Measurements from ENCODE around the gene CAMK1G.

The CAMK1G gene

DNA sequence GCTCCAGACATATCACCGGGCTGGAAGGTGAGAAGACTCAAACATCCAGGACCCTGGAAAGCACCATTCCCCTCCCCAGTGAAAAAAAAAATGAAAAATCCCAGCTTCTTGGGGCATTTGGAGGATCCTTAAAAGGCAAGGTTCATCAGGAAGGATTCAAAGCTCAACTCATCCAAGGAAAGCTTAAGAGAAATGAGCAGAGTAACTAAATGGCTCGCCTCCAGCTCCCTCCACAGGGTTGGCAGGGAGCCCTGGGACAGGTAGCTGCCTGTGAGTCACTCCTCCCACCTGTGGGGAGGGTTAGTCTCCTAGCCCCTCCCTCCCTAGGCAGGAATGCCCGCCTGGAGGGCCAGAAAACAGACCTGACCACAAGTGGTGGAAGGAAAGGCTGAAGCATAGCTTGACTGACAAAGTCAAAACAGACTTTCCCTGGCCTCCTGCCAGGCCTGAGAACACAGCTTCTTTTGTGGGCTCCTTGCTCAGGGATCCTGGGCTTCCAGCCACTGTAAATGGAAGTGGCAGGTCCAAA is 69.4 kb downstream of the CAMK1G start:
- Histone ChIP-seq H3K4me2 (ENCODE audit: insufficient read depth, low read length) (no peak overlapping the region), H3K27ac (ENCODE audit: low read length) (no peak overlapping the region), H3K4me3 (ENCODE audit: low read depth in 1 of 2, low read length in 2 of 2) (no peak overlapping the region), H2AFZ (ENCODE audit: low read depth, low read length) (no peak overlapping the region), H3K27me3 (ENCODE audit: insufficient read depth, low read length, poor library complexity) (peaks cover 6% of the 10 kb centered on the region), H3K9ac (ENCODE audit: low read depth, low read length) (no peak overlapping the region), H3K9me3 (ENCODE audit: insufficient read depth, low read length, severe bottlenecking) (no peaks in the 10 kb centered on the region), H3K79me2 (ENCODE audit: insufficient read depth, low read length) (no peaks in the 10 kb centered on the region), H3K36me3 (ENCODE audit: insufficient read depth, low read length) (no peaks in the 10 kb centered on the region), H3K4me1 (ENCODE audit: insufficient read depth, low read length) (no peaks in the 10 kb centered on the region), H4K20me1 (ENCODE audit: insufficient read depth, low read length) (no peaks in the 10 kb centered on the region)
- ATAC-seq (ENCODE audit: insufficient read depth, low read depth), result no peak
- DNase-seq, result no peak
- TF ChIP-seq, protein P1, sequence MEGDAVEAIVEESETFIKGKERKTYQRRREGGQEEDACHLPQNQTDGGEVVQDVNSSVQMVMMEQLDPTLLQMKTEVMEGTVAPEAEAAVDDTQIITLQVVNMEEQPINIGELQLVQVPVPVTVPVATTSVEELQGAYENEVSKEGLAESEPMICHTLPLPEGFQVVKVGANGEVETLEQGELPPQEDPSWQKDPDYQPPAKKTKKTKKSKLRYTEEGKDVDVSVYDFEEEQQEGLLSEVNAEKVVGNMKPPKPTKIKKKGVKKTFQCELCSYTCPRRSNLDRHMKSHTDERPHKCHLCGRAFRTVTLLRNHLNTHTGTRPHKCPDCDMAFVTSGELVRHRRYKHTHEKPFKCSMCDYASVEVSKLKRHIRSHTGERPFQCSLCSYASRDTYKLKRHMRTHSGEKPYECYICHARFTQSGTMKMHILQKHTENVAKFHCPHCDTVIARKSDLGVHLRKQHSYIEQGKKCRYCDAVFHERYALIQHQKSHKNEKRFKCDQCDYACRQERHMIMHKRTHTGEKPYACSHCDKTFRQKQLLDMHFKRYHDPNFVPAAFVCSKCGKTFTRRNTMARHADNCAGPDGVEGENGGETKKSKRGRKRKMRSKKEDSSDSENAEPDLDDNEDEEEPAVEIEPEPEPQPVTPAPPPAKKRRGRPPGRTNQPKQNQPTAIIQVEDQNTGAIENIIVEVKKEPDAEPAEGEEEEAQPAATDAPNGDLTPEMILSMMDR (IDR thresholded peaks at IDR 0.05; ENCODE audit: borderline replicate concordance, extremely low read depth, low read length, poor library complexity, severe bottlenecking), result no peak

DNA sequence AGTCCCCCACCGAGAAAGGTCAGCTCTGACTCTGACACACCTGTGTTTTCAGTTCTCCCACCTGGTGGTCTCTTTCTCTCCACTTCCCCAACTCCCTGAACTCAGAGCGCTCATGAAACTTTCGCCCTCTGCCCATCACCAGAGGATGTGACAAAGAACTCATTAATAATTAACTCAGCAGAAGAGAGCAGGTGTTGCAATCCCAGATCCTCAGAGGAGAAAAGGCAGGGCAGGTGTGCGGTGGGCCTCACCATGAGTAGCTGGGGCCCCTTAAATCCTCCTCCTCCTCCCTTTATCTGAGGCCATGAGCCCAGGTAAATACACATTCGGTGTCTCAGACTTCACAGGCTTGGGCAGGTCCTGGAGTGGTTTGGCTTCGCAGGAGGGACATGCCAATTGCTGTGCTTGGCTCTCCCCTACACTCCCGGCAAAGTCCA is 70.4 kb downstream of the CAMK1G start:
- no peaks in the 10 kb centered on the region for H4K20me1 ChIP-seq (ENCODE audit: insufficient read depth, low read length)
- H2AFZ ChIP-seq (ENCODE audit: low read depth, low read length), result no peak overlapping the region
- H3K9ac ChIP-seq (ENCODE audit: low read depth, low read length), result no peak overlapping the region
- DNase-seq, result no peak
- H3K36me3 ChIP-seq (ENCODE audit: insufficient read depth, low read length), result no peaks in the 10 kb centered on the region
- no peak overlapping the region for H3K27ac ChIP-seq (ENCODE audit: low read length)
- ATAC-seq (ENCODE audit: insufficient read depth, low read depth), result no peak
- no peaks in the 10 kb centered on the region for H3K79me2 ChIP-seq (ENCODE audit: insufficient read depth, low read length)
- no peak overlapping the region for H3K4me3 ChIP-seq (ENCODE audit: low read depth in 1 of 2, low read length in 2 of 2)
- peaks cover 6% of the 10 kb centered on the region for H3K27me3 ChIP-seq (ENCODE audit: insufficient read depth, low read length, poor library complexity)
- H3K4me1 ChIP-seq (ENCODE audit: insufficient read depth, low read length), result no peaks in the 10 kb centered on the region
- TF ChIP-seq, protein P1 (IDR thresholded peaks at IDR 0.05; ENCODE audit: borderline replicate concordance, extremely low read depth, low read length, poor library complexity, severe bottlenecking), result no peak
- no peak for TF ChIP-seq EZH2 (IDR thresholded peaks at IDR 0.05; ENCODE audit: borderline replicate concordance, low read depth, low read length, severe bottlenecking)
- no peaks in the 10 kb centered on the region for H3K9me3 ChIP-seq (ENCODE audit: insufficient read depth, low read length, severe bottlenecking)
- no peak overlapping the region for H3K4me2 ChIP-seq (ENCODE audit: insufficient read depth, low read length)

DNA sequence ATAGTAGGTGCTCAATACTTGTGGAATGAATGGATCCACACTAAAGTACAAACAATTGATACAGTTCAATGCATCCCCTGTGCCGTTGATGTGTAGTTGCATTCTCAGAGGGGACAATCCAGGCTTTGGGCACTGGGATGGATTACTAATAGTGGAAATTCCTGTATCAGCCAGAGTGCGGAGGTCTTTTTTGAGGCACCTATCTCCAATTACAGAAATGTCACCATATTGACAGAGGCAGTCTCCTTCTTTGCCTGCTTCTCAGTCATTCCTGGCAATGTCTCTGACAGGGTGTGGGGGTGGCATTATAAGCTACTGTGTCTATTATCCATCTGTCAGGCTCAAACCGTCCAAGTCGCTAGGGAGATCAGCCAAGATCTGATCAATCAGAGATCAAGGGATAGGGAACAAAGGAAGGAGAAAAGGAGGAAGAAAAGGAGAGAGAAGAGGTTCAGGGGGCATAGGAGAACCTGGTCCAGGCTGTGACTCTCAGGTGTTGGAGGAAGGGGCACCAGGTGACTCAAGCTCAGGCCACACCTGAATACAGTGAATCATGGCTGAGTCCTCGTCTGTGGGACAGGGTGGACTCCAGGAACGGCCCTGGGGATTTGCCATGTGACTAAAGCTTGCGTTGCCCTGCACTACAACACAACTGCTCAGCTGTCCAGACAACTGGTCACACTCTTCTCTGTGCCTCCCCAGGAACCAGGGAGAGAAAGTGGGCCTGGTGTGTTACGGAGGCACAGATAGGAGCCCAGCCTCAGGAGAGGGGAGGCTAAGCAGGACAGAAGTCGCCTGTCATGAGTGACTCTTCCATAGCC is 72.1 kb downstream of the CAMK1G start:
- H3K4me1 ChIP-seq (ENCODE audit: insufficient read depth, low read length), result no peaks in the 10 kb centered on the region
- no peak overlapping the region for H3K9ac ChIP-seq (ENCODE audit: low read depth, low read length)
- H3K79me2 ChIP-seq (ENCODE audit: insufficient read depth, low read length), result no peaks in the 10 kb centered on the region
- H3K9me3 ChIP-seq (ENCODE audit: insufficient read depth, low read length, severe bottlenecking), result no peaks in the 10 kb centered on the region
- H4K20me1 ChIP-seq (ENCODE audit: insufficient read depth, low read length), result no peaks in the 10 kb centered on the region
- ATAC-seq (ENCODE audit: insufficient read depth, low read depth), result no peak
- no peaks in the 10 kb centered on the region for H3K36me3 ChIP-seq (ENCODE audit: insufficient read depth, low read length)
- no peak overlapping the region for H3K4me3 ChIP-seq (ENCODE audit: low read depth in 1 of 2, low read length in 2 of 2)
- H3K4me2 ChIP-seq (ENCODE audit: insufficient read depth, low read length), result no peak overlapping the region
- DNase-seq, result no peak
- TF ChIP-seq EZH2 (IDR thresholded peaks at IDR 0.05; ENCODE audit: borderline replicate concordance, low read depth, low read length, severe bottlenecking), result no peak
- TF ChIP-seq, protein P1 (IDR thresholded peaks at IDR 0.05; ENCODE audit: borderline replicate concordance, extremely low read depth, low read length, poor library complexity, severe bottlenecking), result no peak
- H3K27ac ChIP-seq (ENCODE audit: low read length), result no peak overlapping the region
- peaks cover 6% of the 10 kb centered on the region for H3K27me3 ChIP-seq (ENCODE audit: insufficient read depth, low read length, poor library complexity)
- H2AFZ ChIP-seq (ENCODE audit: low read depth, low read length), result no peak overlapping the region

Measured in DND-41 (cell line).